Measurements from ENCODE around the gene CD19. TPM values are rescaled to one million over a fixed set of nuclear protein-coding genes. Genes with fewer than 3 reads are reported as not detected.
"Not testable (repeated sequence)": the region's sequence is repeated elsewhere in the genome, so short reads cannot be mapped to it uniquely, and the experiment has no call there.

CD19 gene
- polyA plus RNA-seq, 10 donors, result 0.16 to 0.38 (median 0.30) TPM; not detected in 1

GRCh38 chr16:28935924-28936783 is 4.4 kb downstream of the CD19 start:
- DNase-seq, result peak; percentile 51 to 80 (median 59)

GRCh38 chr16:28936784-28937155 is 5.0 kb downstream of the CD19 start:
- DNase-seq, result no peak

- no peak for DNase-seq
These were observed 5.6 kb downstream of the CD19 start for GRCh38 chr16:28937222-28937876.

GRCh38 chr16:28938721-28939120 is 7.0 kb downstream of the CD19 start:
- DNase-seq, result no peak

- not testable (repeated sequence) for DNase-seq
These were observed 8.1 kb downstream of the CD19 start for GRCh38 chr16:28939825-28940224.

GRCh38 chr16:28943281-28943680 is 11.5 kb downstream of the CD19 start:
- no peak for DNase-seq

- no peak for DNase-seq
These were observed 14.9 kb downstream of the CD19 start for GRCh38 chr16:28946681-28947080.

- peak; percentile 100 for DNase-seq
These were observed 19.1 kb downstream of the CD19 start, which contains the start of gene NFATC2IP for GRCh38 chr16:28950648-28951409. NFATC2IP (plus strand) TSS chr16:28950937; CDS start chr16:28951012, 75 bp downstream.

- DNase-seq, result no peak
These were observed 19.7 kb downstream of the CD19 start for GRCh38 chr16:28951410-28951943.

- no peak for DNase-seq
These were observed 26.4 kb downstream of the CD19 start for GRCh38 chr16:28958216-28958615.

- DNase-seq, result no peak
These were observed 27.1 kb downstream of the CD19 start for GRCh38 chr16:28958836-28959235.

GRCh38 chr16:28964072-28964471 is 32.3 kb downstream of the CD19 start:
- no peak for DNase-seq

GRCh38 chr16:28964496-28964895 is 32.7 kb downstream of the CD19 start:
- DNase-seq, result no peak

- no peak for DNase-seq
These were observed 35.4 kb downstream of the CD19 start for GRCh38 chr16:28967156-28967555.

GRCh38 chr16:28969696-28970095 is 37.9 kb downstream of the CD19 start:
- DNase-seq, result not testable (repeated sequence)

- peak; percentile 55 to 76 (median 61) for DNase-seq
These were observed 42.3 kb downstream of the CD19 start for GRCh38 chr16:28974007-28974436.

GRCh38 chr16:28974437-28975157 is 42.8 kb downstream of the CD19 start, which contains the start of gene SPNS1:
SPNS1 (plus strand) TSS chr16:28974778; CDS start chr16:28975152, 374 bp downstream.
- peak; percentile 96 to 98 (median 97) for DNase-seq

GRCh38 chr16:28975158-28975599 is 43.4 kb downstream of the CD19 start:
- no peak for DNase-seq

GRCh38 chr16:28977703-28978662 is 46.2 kb downstream of the CD19 start:
- no peak for DNase-seq

GRCh38 chr16:28980330-28980729 is 48.6 kb downstream of the CD19 start:
- not testable (repeated sequence) for DNase-seq
